ENCODE results near the gene RBFA.

The RBFA gene

GRCh38 chr18:80056095-80056494 lies 21.9 kb downstream of the RBFA start:
- Histone ChIP-seq H3K79me2 (ENCODE audit: insufficient read depth, low read depth) (no peaks in the 10 kb centered on the region), H2AFZ (ENCODE audit: low read depth) (no peak overlapping the region), H4K20me1 (ENCODE audit: insufficient read depth) (no peaks in the 10 kb centered on the region), H3K4me2 (no peak overlapping the region), H3K9ac (no peak overlapping the region), H3K27ac (no peak overlapping the region), H3K4me1 (ENCODE audit: low read depth, poor library complexity, severe bottlenecking) (no peaks in the 10 kb centered on the region), H3K4me3 (IDR thresholded peaks at IDR 0.05; ENCODE audit: insufficient read depth, low read depth, low read length) (no peak overlapping the region), H3K36me3 (ENCODE audit: insufficient read depth) (no peaks in the 10 kb centered on the region), H3K27me3 (ENCODE audit: insufficient read depth, low read depth) (no peaks in the 10 kb centered on the region)
- TF ChIP-seq CTCF (conservative IDR thresholded peaks at IDR 0.05; ENCODE audit: low read depth, low read length), result no peak

- no peaks in the 10 kb centered on the region for H3K27me3 ChIP-seq (ENCODE audit: insufficient read depth, low read depth)
- H3K4me3 ChIP-seq (IDR thresholded peaks at IDR 0.05; ENCODE audit: insufficient read depth, low read depth, low read length), result no peak overlapping the region
- no peak overlapping the region for H3K9ac ChIP-seq
- no peaks in the 10 kb centered on the region for H4K20me1 ChIP-seq (ENCODE audit: insufficient read depth)
- no peaks in the 10 kb centered on the region for H3K36me3 ChIP-seq (ENCODE audit: insufficient read depth)
- no peak overlapping the region for H2AFZ ChIP-seq (ENCODE audit: low read depth)
- no peak overlapping the region for H3K4me2 ChIP-seq
- H3K79me2 ChIP-seq (ENCODE audit: insufficient read depth, low read depth), result no peaks in the 10 kb centered on the region
- no peaks in the 10 kb centered on the region for H3K4me1 ChIP-seq (ENCODE audit: low read depth, poor library complexity, severe bottlenecking)
- H3K27ac ChIP-seq, result no peak overlapping the region
- TF ChIP-seq CTCF (conservative IDR thresholded peaks at IDR 0.05; ENCODE audit: low read depth, low read length), result no peak
Measured at GRCh38 chr18:80059945-80060344, 25.7 kb downstream of the RBFA start.

- Histone ChIP-seq H3K4me2 (no peak overlapping the region), H3K27me3 (ENCODE audit: insufficient read depth, low read depth) (no peaks in the 10 kb centered on the region), H3K27ac (no peak overlapping the region), H2AFZ (ENCODE audit: low read depth) (no peak overlapping the region), H3K36me3 (ENCODE audit: insufficient read depth) (no peaks in the 10 kb centered on the region), H3K9ac (no peak overlapping the region), H3K79me2 (ENCODE audit: insufficient read depth, low read depth) (no peaks in the 10 kb centered on the region), H3K4me1 (ENCODE audit: low read depth, poor library complexity, severe bottlenecking) (no peaks in the 10 kb centered on the region), H3K4me3 (IDR thresholded peaks at IDR 0.05; ENCODE audit: insufficient read depth, low read depth, low read length) (no peak overlapping the region), H4K20me1 (ENCODE audit: insufficient read depth) (no peaks in the 10 kb centered on the region)
- TF ChIP-seq CTCF (conservative IDR thresholded peaks at IDR 0.05; ENCODE audit: low read depth, low read length), result no peak
Measured at GRCh38 chr18:80065705-80066104, 31.5 kb downstream of the RBFA start.

GRCh38 chr18:80067321-80067720 lies 33.1 kb downstream of the RBFA start:
- Histone ChIP-seq H3K4me1 (ENCODE audit: low read depth, poor library complexity, severe bottlenecking) (no peaks in the 10 kb centered on the region), H3K4me3 (IDR thresholded peaks at IDR 0.05; ENCODE audit: insufficient read depth, low read depth, low read length) (no peak overlapping the region), H4K20me1 (ENCODE audit: insufficient read depth) (no peaks in the 10 kb centered on the region), H3K4me2 (no peak overlapping the region), H3K27me3 (ENCODE audit: insufficient read depth, low read depth) (no peaks in the 10 kb centered on the region), H3K27ac (no peak overlapping the region), H3K9ac (no peak overlapping the region), H2AFZ (ENCODE audit: low read depth) (no peak overlapping the region), H3K36me3 (ENCODE audit: insufficient read depth) (no peaks in the 10 kb centered on the region), H3K79me2 (ENCODE audit: insufficient read depth, low read depth) (no peaks in the 10 kb centered on the region)
- TF ChIP-seq CTCF (conservative IDR thresholded peaks at IDR 0.05; ENCODE audit: low read depth, low read length), result no peak

- no peaks in the 10 kb centered on the region for H3K36me3 ChIP-seq (ENCODE audit: insufficient read depth)
- no peaks in the 10 kb centered on the region for H3K79me2 ChIP-seq (ENCODE audit: insufficient read depth, low read depth)
- H3K4me2 ChIP-seq, result no peak overlapping the region
- no peak for TF ChIP-seq CTCF (conservative IDR thresholded peaks at IDR 0.05; ENCODE audit: low read depth, low read length)
- H3K27me3 ChIP-seq (ENCODE audit: insufficient read depth, low read depth), result no peaks in the 10 kb centered on the region
- H3K27ac ChIP-seq, result no peak overlapping the region
- H2AFZ ChIP-seq (ENCODE audit: low read depth), result no peak overlapping the region
- no peaks in the 10 kb centered on the region for H4K20me1 ChIP-seq (ENCODE audit: insufficient read depth)
- H3K9ac ChIP-seq, result no peak overlapping the region
- no peaks in the 10 kb centered on the region for H3K4me1 ChIP-seq (ENCODE audit: low read depth, poor library complexity, severe bottlenecking)
- H3K4me3 ChIP-seq (IDR thresholded peaks at IDR 0.05; ENCODE audit: insufficient read depth, low read depth, low read length), result no peak overlapping the region
Measured at GRCh38 chr18:80067897-80068296, 33.7 kb downstream of the RBFA start.
